TTC549 (cell line): ENCODE results near the gene DNAJA4.

ENCODE experiments used
- FAIRE-seq: peaks from 2 replicates; lab custom pipeline; 2012; peaks lifted over from hg19 to GRCh38; lab: Jason Lieb, UNC

The DNAJA4 gene

DNA sequence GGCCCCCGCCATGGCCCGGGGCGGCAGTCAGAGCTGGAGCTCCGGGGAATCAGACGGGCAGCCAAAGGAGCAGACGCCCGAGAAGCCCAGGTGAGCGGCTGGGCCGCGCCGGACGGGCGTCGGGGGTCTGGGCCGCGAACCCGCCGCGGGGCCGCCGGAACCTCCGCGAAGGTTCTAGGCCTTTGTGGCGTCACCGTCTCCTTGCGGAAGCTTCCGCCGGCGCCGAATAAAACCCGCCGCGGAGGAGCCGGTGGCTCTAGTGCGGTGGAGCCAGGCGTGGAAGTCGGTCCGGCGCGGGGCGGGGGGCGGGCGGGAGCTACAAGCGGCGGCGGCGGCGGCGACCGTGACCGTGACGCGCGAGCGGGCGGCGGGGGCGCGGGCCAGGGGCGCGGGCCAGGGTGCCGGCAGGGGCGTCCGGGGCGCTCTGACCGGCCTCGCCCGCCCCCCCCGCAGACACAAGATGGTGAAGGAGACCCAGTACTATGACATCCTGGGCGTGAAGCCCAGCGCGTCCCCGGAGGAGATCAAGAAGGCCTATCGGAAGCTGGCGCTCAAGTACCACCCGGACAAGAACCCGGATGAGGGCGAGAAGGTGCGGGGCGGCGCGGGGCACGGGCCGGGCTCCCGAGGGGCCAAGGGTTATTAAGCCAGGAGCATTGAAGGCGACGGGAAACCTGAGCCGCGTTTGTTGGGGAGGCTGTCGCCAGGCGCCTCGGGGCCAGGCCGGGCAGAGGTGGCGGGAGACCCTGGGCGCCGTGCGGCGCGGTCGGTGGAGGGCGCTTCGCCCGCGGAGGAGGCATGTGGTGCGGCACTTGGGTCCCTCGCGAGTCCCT, at the start of gene DNAJA4:
Gene DNAJA4 (plus strand): TSS at position 259 of the 833 bp plus-strand sequence. CDS start 202 bp downstream, at position 461.
- no peak for FAIRE-seq

GRCh38 chr15:78216276-78217104, 47.9 kb upstream of the DNAJA4 start:
- FAIRE-seq: no peak

- no peak for FAIRE-seq
Measured at GRCh38 chr15:78220713-78221112, 43.6 kb upstream of the DNAJA4 start.

GRCh38 chr15:78222745-78223395, 41.5 kb upstream of the DNAJA4 start:
- FAIRE-seq: no peak

DNA sequence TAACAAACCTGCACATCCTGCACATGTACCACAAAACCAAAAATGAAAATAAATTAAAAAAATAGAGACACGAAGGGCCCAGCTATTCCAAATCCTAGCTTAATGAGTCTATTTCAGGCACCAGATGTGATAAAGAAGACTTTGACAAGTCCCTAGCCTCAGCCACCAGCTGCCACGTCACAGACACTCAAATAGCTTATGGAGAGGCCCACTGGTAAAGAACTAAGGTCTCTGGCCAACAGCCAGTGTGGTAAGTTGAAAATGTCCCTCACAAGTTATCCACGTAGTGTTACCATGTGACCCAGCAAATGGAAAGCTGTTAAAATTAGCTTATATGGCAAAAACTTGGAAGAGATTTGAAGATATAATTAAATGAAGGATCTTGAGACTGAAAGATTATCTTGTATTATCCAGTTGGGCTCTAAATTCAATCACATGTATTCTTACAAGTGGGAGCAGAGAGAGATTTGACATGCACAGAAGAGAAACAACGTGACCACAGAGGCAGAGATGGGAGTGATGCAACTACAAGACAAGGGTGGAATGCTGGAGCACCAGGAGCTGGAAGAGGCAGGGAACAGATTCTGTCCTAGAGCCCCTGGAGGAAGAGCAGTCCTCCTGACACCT, 40.9 kb upstream of the DNAJA4 start:
- FAIRE-seq: no peak

DNA sequence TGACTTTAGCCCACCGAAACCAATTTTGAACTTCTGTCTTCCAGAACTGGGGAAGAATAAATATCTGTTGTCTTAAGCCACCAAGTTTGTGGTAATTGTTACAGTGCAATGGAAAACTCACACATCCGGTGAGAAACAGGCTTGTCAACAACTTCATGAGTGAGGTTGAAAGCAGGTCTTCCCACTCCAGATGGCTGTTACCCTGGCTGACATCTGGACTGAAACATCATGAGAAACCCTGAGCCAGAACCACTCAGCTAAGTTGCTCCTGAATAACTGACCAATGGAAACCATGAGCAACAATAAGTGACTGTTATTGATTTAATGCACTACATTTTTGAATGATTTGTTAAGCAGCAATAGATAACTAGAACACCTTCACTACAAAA, 40.3 kb upstream of the DNAJA4 start:
- no peak for FAIRE-seq

DNA sequence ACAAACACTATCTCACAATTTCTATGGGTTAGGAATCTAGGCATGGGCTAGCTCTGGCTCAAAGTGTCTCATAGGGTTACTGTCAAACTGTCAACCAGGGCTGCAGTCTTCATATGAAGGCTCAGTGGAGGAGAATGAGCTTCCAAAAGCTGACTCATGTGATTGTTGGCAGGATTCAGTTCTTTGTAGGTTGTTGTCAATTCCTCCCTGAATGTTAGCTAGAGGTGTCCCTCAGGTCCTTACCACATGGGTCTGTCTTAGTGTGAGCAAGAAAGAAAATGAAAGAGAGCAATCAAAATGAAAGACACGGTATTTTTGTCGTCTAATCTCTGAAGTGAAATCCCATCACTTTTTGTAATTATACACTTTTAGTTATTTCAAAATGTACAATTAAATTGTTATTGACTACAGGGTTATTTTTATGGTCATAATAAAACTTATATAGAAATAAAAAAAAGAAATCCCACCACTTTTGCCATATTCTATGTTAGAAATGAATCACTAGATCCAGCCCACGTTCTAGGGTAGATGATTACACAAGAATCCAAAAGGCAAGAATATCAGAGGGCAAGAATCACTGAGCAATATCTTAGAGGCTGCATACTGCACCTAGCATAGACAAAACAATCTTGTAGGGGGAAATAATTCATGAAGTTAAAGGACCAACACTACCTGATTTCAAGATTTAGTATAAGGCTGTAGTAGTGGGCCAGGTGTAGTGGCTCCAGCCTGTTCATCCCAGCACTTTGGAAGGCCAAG, 38.4 kb upstream of the DNAJA4 start:
- no peak for FAIRE-seq

DNA sequence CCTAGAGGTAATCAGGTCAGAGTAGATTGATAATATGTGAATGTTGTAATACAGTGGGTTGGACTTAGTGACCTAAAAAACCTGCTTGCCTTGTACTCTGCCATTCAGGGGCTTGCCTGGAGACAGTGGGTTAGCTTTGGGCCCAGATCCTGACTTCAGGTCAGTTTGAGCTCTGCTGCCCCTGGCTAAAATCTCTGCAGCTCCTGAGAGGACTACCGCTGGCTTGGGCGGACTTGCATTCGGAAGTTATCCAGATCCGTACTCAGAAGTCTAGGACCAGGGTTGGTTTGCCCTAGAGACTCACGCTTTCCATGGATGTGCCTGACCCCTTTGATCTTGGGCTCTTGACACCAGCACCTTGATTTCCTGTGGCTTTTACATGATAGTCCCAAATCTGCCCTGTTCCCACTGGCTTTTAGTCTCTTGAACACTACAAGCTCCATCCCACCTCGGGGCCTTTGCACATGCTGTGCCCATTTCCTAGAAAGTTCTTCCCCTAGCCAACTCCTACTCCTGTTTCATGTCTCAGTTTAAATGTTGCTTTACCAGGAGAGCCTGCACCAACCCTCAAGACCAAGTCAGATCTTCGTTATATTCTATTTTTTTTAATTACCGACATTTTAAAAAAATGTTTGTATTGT, 35.9 kb upstream of the DNAJA4 start:
- FAIRE-seq: no peak

- FAIRE-seq: no peak
Measured at GRCh38 chr15:78229431-78230406, 34.6 kb upstream of the DNAJA4 start.

- FAIRE-seq: no peak
Measured at GRCh38 chr15:78232951-78233350, 31.4 kb upstream of the DNAJA4 start.

DNA sequence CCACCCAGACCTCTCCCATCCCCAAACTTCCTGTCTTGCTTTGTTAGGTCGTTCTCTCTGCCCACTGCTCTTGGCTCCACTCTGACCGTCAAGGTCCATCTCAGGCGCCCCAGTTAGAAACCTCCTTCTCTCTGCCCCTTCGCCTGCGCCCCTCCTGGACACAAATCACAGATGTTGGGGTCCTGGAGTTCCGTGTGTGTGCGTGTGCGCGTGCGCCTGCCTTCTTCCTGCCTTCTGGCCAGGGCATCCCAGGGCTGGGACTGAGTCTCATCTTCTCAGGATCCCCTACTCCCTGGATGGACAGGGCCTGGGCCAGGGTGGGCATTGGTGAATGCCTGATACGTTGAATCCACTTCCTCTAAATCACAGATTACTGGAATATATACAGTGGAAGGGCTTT, 30.9 kb upstream of the DNAJA4 start:
- no peak for FAIRE-seq

GRCh38 chr15:78234515-78235040, 29.8 kb upstream of the DNAJA4 start, which contains the start of gene ACSBG1:
ACSBG1 (minus strand) TSS chr15:78234565; CDS start chr15:78234501, 64 bp downstream.
- FAIRE-seq: no peak

DNA sequence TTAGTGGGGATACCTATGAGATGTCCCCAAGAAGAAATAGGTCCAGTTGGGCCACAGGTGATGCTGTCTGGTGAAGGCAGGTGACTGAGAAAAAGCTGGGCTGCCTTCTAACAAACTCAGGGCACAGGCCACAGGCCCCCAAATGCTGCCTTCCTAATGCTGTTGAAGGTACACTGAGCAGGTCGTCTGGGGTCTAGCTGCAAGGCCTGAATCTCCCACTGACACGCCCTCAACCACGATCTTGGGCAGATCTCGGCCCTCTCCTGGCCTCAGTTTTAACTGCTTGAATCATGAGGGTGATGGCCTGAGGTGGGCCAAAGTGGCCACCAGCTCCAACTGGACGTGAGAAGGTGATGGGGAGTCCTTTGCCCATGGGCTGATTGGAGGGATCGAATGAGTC, 27.9 kb upstream of the DNAJA4 start:
- no peak for FAIRE-seq

DNA sequence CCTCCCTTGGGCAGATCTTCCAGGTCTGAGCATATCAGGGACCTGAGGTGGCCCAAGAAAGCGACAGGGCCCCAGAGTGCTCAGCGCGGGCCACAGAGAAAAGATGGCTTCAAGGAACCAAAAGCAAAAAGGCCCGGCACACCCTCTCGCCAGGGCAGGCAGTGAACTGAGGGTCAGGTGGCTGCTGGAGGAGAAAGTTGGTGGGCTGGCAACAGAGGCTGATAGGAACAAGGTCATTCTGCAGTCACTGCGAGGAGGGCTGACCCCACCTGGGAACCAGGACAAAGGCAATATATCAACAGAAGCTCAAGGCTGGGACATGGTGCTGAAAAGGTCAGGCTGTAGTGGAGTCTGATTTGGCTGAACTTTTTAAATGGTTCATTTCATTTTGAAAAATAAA, 27.2 kb upstream of the DNAJA4 start:
- FAIRE-seq: no peak

DNA sequence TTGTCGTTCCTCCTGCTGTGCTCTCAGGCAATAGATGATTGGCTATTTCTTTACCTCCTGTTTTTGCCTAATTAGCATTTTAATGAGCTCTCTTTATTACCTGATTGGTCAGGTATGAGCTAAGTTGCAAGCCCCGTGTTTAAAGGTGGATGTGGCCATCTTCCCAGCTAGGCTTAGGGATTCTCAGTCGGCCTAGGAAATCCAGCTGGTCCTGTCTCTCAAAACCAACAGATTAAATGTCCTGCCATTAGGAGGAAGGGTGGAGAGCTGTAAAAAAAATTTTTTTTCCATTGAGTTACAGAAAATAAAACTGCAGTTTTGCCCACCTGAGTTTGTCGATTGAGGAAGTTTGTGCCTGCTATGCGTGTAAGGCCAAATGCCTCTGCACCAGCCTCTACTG, 24.6 kb upstream of the DNAJA4 start:
- FAIRE-seq: no peak

DNA sequence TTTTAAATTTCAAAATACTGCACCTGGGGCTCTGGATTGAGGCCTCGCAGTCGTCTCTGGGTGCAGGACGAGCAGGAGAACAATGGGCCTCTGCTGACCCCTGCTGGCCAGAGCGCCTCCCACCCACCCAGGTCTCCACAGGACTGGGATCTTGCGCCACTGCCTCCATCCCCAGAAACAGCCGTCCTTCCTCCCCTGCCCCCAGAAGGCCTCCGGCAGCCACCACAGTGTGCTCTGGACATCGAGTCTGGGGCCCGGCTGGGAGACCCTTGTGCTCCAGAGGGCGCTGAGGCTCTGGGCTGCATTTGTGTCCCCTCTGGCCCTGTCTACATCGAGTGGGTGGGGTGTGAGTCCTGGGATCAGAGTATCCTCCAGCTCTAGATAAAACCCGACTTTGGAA, 23.3 kb upstream of the DNAJA4 start:
- no peak for FAIRE-seq

DNA sequence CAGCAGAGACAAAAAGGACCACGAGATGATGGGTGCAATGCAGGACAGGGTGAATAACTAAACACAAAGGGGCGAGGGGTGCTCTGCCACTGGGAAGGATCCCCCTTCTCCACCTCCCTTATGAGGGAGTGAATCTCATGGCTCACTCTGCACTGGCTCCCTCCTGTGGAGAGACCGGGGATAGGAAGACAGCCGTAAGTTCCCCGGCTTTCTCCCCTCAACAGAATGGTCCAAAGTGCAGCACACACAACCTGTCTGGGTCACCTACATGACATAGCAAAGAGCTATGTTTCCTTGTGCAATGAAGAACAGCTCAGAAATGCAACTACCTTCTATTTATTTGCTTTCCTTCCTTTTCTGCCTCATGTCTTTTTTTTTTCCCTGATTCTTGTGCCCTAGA, 22.2 kb upstream of the DNAJA4 start:
- FAIRE-seq: no peak

DNA sequence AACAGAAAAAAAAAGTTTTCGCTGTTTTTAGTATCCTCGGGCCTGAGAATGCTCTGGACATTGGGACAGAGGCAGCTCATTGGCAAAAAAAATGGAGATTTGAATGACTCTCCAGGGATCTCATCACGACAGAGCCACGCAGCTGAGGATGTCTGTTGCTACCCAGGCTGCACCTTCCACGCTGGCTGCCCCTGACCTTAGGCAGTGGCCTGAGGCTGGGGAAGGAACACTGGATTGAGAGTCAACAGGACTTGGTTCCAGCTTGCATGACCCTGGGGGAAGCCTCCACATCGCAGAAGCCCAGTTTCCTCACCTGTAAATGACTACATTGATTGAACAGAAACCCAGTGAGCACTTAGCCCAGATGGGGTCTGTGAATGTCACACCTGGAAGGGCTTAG, 21.3 kb upstream of the DNAJA4 start:
- no peak for FAIRE-seq

DNA sequence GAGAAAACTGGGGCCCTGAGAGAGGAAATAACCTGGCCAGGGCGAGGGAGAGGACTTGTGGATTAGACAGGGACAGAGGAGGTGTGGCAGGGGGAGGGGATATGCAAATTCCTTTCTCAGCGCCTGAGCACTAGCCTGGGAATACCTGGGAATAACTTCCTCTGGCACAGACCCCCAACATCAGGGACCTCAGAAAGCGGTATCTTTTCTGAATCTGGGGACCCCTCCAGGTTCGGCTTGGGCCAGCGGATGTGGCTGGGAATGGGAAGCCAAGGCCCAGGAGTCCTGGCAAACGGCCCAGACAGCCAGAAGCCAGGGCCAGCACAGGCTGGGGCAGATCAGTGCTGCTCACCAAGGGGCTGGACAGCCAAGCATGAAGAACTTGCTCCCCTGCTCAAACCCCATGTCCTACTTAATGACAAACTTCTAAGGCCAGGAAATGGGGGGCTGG, 20.8 kb upstream of the DNAJA4 start:
- no peak for FAIRE-seq

DNA sequence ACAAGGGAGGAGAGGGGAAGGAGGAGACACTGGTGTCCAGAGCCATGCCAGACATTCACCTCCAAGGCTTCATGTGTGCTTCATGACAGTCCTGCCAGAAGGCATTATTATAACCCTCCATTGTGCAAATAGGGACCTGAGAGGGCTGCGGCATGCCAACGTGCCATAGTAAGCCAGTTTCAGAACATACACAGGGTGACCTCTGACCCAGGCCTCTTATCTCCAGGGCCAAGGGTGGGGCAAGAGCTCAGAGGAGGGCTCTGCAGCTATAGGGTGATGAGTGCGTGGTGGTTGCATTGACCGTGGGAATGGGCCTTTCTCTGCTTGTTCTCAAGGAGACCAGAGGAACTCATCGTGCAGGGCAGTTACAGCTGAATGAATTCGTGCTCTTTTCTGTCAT, 20.3 kb upstream of the DNAJA4 start:
- no peak for FAIRE-seq
